Pancreas (tissue), 10 donors: ENCODE results near the gene LEP. TPM values are rescaled to one million over a fixed set of nuclear protein-coding genes. Genes with fewer than 3 reads are reported as not detected.

Experiments used
- ATAC-seq, 4 donors: fragments of 200-7000 bp; cut with Tn5 transposase; one replicate each; pipeline versions ENCODE4 v1.8.0 to v1.9.1; 2020; ENCODE audit warnings: mild to moderate bottlenecking in 4 of 4, moderate library complexity in 4 of 4
- DNase-seq, 6 donors: peaks; one replicate each; pipeline ENCODE4 v3.0.0-alpha.2; 2020
- FAIRE-seq: peaks from 2 replicates; lab custom pipeline; 2012; peaks lifted over from hg19 to GRCh38; lab: Jason Lieb, UNC
- H3K27ac ChIP-seq, 4 donors: fragments of 200-600 bp; sonication (generic); 1 replicate in 3 of 4; 2 replicates in 1 of 4; pipeline versions ENCODE4 v1.5.0 to v1.8.0; 2020
- H3K27me3 ChIP-seq, 4 donors: fragments of 200-600 bp; one replicate each; pipeline ENCODE4 v1.8.0; 2021
- H3K36me3 ChIP-seq, 3 donors: fragments of 200-600 bp; sonication (generic) in 1 of 3; one replicate each; pipeline versions ENCODE4 v1.5.0 to v1.8.0; 2020 to 2021
- H3K4me1 ChIP-seq, 3 donors: fragments of 200-600 bp; one replicate each; pipeline ENCODE4 v1.8.0; 2021
- H3K4me3 ChIP-seq, 4 donors: fragments of 200-600 bp; sonication (generic) in 2 of 4; one replicate each; pipeline versions ENCODE4 v1.5.0 to v1.8.0; 2020 to 2021
- H3K9me3 ChIP-seq, 4 donors: fragments of 200-600 bp; one replicate each; pipeline ENCODE4 v1.8.0; 2021
- CTCF ChIP-seq, 4 donors: fragments of 200-600 bp; sonication (generic) in 3 of 4; IDR thresholded peaks; one replicate each; pipeline versions ENCODE4 v1.5.0 to v1.8.0; 2021; ENCODE audit warnings: antibody characterized with exemption in 4 of 4
- WGBS, 2 donors: extraction: QIAGEN DNeasy Blood & Tissue Kit; methylation state at CpG; one replicate each; pipeline ENCODE4 v1.1.7; 2013; 5-methylcytosine and 5-hydroxymethylcytosine counted together
- intact Hi-C, 3 donors: fragments of 100-400 bp; cut with DNase I; formaldehyde crosslinking; loops; one replicate each; pipeline versions ENCODE4 v1.11.1 to v1.14.2; 2022
- polyA plus RNA-seq, 2 donors: library from polyadenylated mRNA; stranded (reverse); fragments of 200-250 nt; gene quantifications; one replicate each; pipeline ENCODE4 v1.2.3, GENCODE V29; 2013
- total RNA-seq, 6 donors: library from RNA; stranded (reverse); fragmentation: NEBNext Ultra II Directional in 4 of 6; extraction: Animal tissue kit (Norgen Biotek cat#: 25700) in 4 of 6; gene quantifications; one replicate each; pipeline versions ENCODE4 v1.2.1 to v1.2.4, GENCODE V29; 2021 to 2023
- donor health status: healthy with polysubstance abuse.
- donor health status: DM: no; HTN: no; CAD: no; lungs with moderate emphysema.
- donor health status: DM: no; HTN: no; CAD: no.
- donor health status: control.
- donor health status: control.
- donor health status: Bipolar disorder and iron deficiency.
- donor health status: DM: yes; HTN: yes; CAD: no.
- donor health status: DM: no; HTN: no; CAD: no.
- donor health status: DM: no; HTN: no; CAD: no.
- donor health status: DM: yes; HTN: yes; CAD: no.

The LEP gene
- total and polyA plus RNA-seq, 8 donors = 0.05 to 5.2 (median 0.14) TPM; not detected in 1

GRCh38 chr7:128260069-128260795, 19.2 kb downstream of the LEP start:
- intact Hi-C loops = no loop called here
- TF ChIP-seq CTCF (IDR thresholded peaks at IDR 0.05) = no peak
- Histone ChIP-seq H3K4me3 (no peak overlapping the region), H3K36me3 (no peaks in the 10 kb centered on the region), H3K27me3 (no peaks in the 10 kb centered on the region), H3K4me1 (peaks cover 0 to 7% (median 7%) of the 10 kb centered on the region in 3 donors), H3K9me3 (no peaks in the 10 kb centered on the region), H3K27ac (no peak overlapping the region)
- DNase-seq (peak in 1 of 6 donors; percentile 40), ATAC-seq (no peak), FAIRE-seq (no peak)
- 88 to 92% methylated on average over 12 of the region's 12 CpGs for WGBS, 2 donors

GRCh38 chr7:128262273-128263028, 21.4 kb downstream of the LEP start:
- Histone ChIP-seq H3K27ac (no peak overlapping the region), H3K4me1 (peaks cover 7 to 15% (median 8%) of the 10 kb centered on the region in 3 donors), H3K9me3 (no peaks in the 10 kb centered on the region), H3K27me3 (no peaks in the 10 kb centered on the region), H3K36me3 (no peaks in the 10 kb centered on the region), H3K4me3 (no peak overlapping the region)
- no peak for TF ChIP-seq CTCF (IDR thresholded peaks at IDR 0.05)
- 94 to 96% methylated on average over 15 of the region's 15 CpGs for WGBS, 2 donors
- ATAC-seq (no peak), FAIRE-seq (no peak), DNase-seq (peak in 1 of 6 donors; percentile 38)
- intact Hi-C loops = no loop called here

- no peak overlapping the region for H3K4me3 ChIP-seq
- no peaks in the 10 kb centered on the region for H3K27me3 ChIP-seq
- intact Hi-C loops = no loop called here
- WGBS, 2 donors = 82 to 86% methylated on average over 3 of the region's 3 CpGs
- FAIRE-seq (no peak), ATAC-seq (no peak), DNase-seq (no peak)
- no peaks in the 10 kb centered on the region for H3K36me3 ChIP-seq
- H3K27ac ChIP-seq = no peak overlapping the region
- TF ChIP-seq CTCF (IDR thresholded peaks at IDR 0.05) = no peak
- peaks cover 7 to 15% (median 9%) of the 10 kb centered on the region in 3 donors for H3K4me1 ChIP-seq
- no peaks in the 10 kb centered on the region for H3K9me3 ChIP-seq
Measured at GRCh38 chr7:128263420-128263819, 22.3 kb downstream of the LEP start.

GRCh38 chr7:128264477-128264876, 23.4 kb downstream of the LEP start:
- TF ChIP-seq CTCF (IDR thresholded peaks at IDR 0.05) = no peak
- Histone ChIP-seq H3K36me3 (no peaks in the 10 kb centered on the region), H3K4me1 (peaks cover 7 to 15% (median 9%) of the 10 kb centered on the region in 3 donors), H3K4me3 (no peak overlapping the region), H3K27me3 (no peaks in the 10 kb centered on the region), H3K9me3 (no peaks in the 10 kb centered on the region), H3K27ac (no peak overlapping the region)
- ATAC-seq = peak in 3 of 4 donors; percentile 25 to 55 (median 41)
- DNase-seq = peak in 4 of 6 donors; percentile 42 to 47 (median 45)
- no peak for FAIRE-seq
- 30 to 44% methylated on average over 2 of the region's 2 CpGs for WGBS, 2 donors
- intact Hi-C loops = no loop called here
